ENCODE data around the gene SNAPC4.

Gene SNAPC4

DNA sequence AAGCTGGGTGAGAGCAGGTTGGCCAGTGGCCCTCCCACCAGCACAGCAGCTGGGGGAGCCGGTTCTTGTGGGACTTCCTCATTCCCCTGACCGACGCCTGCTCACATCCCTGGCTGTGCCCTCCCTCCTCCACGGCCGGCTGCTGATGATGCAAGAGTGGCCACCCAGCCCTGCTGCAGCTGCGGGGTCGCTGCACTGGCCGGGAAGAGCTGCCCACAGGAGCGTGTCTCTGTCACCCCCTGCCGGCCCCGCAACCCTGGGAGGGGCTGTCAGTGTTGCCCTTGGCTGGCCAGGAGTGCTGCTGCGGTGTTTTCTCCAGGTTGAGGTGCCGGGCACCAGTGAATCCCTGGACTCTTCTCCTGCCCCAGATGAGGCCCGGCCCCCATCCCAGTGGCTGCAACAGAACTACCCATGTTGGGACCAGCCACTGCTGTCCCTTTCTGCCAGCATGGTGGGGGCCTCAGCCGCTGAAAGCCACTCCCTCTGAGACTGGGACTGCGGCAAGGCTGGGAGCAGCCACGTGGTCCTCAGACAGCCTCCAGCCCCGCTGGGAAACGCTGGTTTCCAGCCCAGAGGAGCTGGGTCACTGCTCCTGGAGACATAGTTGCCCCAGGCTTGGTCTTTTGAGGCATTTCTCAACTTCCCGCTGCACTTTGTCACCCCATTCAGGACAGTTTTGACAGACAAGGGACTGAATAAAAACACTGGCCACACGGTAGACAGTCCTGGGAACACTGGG, 27.2 kb downstream of the SNAPC4 start:
- DNase-seq (ENCODE audit: low spot score), result no peak

GRCh38 chr9:136372006-136372405, 28.0 kb downstream of the SNAPC4 start:
- no peak for DNase-seq (ENCODE audit: low spot score)

DNA sequence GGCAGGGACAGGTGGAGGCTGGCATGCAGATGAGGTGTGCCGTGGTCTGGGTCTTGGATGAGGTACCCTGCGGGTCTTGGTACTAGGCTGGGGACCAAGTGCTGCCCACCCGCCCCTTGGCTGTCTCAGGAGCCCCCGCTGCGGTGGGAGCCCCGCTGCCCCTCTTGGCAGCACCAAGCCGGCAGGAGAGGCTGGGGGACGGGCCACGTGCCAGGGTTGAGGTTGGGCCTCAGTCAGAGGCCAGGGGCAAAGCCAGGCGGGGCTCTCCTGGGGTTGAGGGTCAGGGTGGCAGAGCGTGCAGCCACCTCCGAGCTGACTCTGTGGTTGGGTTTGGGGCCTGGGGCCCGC, 28.5 kb downstream of the SNAPC4 start:
- DNase-seq (ENCODE audit: low spot score), result no peak

DNA sequence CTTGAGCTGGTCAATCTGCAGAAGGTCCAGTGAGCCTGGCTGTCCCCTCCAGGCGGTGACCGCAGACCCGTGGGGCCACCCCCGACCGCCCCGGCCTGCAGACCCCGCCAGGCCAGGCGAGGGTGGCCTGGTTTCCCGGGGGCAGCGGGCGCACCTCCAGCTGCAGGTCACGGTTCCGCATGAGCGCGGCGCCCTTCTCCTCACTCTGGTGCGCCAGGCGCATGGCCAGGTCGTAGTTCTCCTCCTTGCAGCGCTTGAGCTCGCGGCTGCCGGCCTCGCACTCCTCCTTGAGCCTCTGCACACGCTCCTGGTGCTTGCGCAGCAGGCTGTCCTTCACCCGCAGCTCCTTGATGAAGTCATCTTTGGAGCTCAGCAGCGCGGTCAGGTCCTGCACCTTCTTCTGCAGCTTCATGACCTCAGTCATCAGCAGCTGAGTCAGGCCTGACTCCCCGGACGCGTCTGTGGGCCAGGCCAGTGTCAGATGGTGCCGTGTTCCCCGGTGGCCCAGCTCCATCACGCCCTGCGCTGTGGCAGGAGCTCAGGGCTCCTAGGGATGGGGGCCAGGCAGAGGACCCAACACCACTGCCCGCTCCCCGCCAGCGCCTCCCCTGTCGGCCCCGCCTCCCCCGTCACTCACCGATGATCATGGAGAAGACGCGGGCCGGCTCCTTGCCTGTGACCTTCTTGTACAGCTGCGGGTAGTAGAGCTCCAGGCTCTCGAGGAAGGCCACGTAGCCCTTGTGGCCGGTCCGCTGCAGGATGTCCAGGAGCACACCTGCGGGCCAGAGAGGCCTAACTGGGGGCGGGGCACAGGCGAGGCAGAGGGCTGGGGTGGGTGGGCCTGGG, 29.1 kb downstream of the SNAPC4 start:
- DNase-seq (ENCODE audit: low spot score), result no peak

GRCh38 chr9:136370037-136370436, 29.9 kb downstream of the SNAPC4 start:
- no peak for DNase-seq (ENCODE audit: low spot score)

DNA sequence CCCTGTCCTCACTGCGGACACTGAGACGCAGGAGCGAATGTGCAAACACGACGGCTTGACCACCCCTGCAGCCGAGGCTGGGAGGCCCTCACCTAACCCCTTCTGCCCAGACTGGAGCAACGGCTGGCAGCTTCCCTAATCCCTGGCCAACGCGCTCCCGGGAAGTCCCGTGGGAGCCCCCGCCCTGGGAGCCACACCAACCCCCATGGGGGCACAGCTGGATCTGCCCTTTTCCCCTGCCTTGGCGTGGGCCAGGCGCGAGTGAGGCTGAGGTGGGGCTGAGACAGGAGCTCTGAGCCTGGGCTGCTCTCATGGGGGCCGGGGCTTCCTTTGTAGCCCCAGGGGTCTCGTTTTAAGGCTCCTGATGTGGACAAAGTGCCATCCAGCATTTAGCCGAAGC, 31.8 kb downstream of the SNAPC4 start:
- DNase-seq (ENCODE audit: low spot score), result no peak

DNA sequence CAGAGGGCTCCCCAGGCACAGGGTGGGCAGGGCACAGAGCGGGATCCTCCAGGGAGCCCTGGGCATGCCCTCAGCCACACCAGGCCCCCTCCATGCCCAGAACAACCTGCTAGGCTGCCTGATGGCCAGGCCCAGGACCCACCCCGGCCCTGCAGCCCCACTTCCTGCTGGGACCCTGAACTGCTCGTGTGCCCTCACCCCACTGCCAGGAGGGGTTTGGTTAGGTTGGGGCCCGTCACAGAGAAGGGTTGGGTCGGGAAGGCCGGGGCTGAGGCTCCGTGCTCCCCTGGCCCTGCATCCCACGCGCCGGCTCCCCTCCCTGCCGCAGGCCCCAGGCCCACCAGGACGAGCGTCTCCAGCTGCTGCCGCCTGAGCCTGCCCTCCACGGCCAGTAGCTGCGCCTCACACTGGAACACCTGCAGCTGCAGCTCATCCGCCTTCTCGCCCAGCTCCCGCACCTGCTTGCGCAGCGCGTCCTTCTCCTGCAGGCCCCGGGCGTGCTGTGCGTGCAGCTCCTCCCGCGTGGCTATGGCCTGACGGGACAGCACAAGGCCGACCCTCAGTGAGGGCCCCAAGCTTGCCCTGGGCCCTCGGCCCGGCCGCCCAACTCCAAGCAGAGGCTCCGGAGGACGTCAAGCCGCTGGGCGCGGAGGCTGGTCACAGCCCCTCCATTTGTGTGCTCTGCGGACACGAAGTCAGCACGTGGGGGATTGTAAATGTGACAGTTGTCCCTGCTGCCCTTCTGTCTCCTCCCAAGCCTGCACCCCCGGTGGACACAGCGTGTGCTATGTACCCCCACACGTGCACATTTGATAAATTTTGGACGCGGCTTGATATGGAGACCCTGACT, 32.4 kb downstream of the SNAPC4 start:
- DNase-seq (ENCODE audit: low spot score), result no peak

GRCh38 chr9:136366826-136367225, 33.1 kb downstream of the SNAPC4 start:
- DNase-seq (ENCODE audit: low spot score), result no peak

GRCh38 chr9:136365775-136366222, 34.2 kb downstream of the SNAPC4 start:
- no peak for DNase-seq (ENCODE audit: low spot score)

DNA sequence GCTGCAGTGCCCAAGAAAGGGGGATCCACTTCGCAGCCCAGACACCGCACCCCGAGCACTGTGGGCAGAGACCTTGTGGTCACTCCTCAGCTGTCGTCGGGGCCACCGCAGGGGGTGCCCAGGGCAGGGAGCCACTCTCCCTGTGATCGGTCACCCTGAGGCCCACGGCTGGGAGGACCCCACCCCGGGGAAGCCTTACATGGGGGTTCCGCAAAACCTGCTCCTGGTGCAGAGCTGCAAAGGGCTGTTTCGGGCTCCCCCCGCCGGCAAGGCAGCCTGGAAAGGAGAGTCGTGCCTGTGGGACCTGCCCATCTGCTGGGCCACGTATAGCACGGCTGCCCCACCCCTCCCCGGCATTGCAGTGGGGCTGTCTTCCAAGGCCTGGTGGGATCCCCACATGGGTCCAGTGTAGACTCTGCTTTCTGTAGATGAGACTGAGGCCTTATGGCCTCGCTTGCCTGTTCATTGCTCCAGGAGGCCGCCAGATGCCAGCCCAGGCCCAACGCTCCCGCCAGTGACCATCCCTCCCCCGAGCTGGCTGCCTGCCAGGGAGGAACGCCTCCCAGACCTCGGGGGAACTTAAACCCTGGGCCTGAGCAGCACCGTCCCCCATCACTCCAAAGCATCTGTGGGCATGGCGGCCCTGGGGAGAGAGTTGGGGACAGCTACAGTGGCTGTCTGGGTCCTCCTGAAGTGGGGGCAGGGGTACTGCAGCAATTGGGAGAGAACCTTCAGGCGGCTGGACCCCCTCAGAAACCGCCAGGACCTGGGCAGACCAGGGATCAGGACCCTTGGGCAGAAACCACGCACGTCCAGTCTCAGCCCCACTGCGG, 34.8 kb downstream of the SNAPC4 start:
- DNase-seq (ENCODE audit: low spot score), result no peak

DNA sequence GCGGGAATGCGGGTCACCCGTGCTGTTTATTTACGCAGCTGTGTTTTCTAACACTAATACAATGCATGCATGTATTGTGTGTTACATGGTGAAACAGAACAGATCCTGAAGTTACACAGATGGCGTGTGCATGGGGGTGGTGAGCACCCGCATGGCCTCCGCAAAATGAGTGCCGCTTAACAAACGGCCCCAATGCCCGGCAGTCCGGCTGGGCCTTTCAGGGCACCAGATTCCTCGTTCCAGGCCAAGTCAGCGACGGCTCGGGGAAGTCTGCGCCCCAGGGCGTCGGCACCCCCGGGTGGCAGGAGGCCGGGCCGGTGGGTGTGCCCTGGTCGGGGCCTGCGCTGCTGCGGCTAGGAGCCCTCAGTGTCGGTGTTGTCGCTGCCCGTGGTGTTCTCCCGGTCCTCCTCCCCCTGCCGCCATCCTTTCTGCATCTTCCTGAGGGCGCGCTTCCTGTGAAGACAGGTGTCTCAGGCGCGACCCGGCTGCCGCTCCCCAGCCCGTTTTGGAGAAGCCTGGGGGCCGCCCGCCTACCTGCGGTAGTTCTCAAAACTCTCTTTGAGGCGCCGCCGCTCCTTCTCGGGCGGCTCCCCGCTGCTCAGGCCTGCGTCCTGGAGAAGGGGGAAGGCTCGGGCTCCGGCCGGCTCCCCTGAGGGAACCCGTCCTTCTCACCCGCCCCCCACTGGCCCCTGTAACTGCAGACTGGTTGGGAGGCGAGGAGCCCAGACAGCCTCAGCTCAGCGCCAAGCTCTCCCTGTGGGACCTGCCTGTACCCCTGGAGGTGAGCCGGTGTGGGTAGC, 35.8 kb downstream of the SNAPC4 start:
- no peak for DNase-seq (ENCODE audit: low spot score)

DNA sequence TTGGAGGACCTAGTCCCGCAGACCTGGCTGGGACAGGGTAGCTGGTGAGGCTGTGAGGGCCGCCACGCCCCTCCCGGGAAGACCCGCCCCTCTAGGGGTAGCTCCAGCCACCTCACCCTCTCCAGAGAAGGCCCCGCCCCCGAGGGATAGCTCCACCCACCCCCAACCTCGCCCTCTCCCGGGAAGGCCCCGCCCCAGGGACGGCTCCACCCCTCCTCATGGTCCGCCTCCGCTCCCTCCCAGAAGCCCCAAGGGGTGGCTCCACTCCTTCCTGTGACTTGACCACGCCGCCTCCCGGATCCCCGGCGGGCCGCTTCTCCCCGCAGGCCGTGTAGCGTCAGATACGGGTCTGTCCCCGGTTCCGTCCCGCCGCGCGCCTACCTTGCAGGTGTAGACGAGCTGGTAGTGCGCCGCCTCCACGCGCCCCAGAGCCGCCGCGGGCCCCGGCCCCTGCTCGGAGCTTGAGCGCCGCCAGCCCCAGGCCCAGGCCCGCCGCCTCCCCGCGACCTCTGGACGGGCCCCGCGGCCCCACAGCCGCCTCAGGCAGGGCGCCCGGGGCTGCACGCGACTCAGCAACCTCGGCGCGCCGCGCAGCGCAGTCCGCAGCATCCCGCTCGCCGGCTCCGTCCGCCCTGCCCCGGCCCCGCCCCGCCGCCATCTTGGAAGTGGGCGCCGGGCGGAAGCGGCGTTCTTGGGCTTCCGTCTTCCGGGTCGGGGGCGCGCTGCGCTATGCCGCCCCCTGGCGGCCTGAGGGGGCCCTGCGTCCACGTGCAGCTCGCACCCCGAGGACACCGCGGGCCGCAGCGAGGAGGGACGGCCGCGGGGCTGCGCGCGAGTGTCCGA, 36.6 kb downstream of the SNAPC4 start, which contains the start of gene DNLZ:
DNLZ (minus strand) TSS at position 639 of the 843 bp plus-strand sequence; CDS start at position 609, 30 bp downstream.
- DNase-seq (ENCODE audit: low spot score), result peak; percentile 94

DNA sequence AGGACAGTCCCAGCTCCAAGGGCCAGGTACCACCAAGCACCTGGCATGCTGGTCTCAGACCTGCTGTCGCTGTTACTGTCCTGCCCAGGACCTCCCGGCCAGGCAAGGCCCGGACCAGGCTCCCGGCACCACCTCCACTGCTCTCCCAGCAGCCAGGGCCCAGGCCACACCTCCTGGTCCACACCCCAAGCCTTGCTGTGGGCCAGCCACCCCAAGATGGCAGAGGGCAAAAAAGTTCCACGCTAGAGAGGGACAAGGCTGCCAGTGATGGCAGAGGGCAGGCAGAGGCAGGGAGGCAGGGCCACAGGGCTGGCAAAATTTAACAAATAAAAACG, 37.6 kb downstream of the SNAPC4 start:
- DNase-seq (ENCODE audit: low spot score), result no peak

DNA sequence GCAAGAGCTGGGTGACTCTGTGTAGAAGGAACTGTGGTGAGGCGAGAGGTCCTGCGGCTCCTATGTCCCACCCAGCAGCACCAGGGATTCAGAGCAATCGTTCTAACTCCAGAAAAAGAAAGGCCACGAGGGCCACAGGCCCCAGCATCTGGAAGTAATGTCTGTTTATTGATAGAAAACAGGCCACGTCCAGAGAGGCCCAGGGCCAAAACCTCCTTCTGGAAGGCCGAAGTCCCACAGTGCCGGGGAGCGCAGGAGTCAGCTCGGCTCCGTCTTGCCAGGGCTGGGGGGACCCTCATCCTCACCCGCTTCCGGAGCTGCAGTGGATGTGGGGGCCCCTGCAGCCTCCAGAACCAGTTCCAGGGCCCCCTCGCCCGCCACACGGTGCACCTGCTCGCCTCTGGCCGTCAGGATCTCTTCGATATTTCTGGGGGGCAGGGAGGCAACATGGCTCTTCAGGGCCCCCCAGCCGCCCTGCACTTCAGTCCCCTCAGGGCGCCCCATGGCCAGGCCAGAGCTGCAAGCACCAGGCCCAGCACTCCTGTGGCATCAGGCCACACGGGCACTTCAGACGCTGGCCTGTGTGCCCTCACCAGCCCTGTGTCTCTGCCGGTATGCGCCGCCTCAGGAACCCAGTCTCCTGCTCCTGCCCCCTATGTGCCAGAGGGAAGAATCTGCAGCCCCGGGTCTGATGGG, 38.1 kb downstream of the SNAPC4 start:
- DNase-seq (ENCODE audit: low spot score), result no peak

DNA sequence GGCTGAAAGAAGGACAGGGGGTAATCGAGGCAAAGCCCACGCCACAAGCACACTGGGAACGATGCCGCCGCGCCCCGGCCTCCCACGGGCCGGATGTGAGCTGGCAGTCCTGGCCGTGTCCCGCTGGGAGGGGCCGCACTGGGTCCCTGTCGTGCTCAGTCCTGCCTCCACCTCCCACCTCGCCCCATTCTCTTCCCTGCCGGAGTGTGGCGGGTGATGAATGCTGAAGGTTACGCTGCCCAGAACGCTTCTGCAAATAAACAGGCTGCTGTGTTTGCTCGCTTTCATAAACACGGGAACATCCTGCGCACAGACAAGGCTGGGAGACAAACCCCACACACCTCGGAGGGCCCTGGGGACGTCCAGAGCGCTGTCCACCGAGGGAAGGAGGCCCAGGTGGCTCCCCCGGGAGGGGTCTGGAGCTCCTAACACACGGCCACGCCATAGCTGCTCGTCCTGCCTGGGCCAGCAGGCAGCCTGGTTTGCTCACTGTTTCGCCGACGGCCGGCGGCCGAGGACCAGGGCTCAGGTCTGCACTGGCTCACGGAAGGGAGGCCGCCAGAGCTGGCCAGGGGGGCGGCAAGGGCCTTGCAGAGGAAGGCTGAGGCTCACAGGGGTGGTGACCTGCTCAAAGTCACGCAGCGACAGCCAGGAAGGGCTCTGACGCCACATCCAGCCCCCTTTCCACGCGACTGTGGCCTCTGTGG, 38.8 kb downstream of the SNAPC4 start:
- DNase-seq (ENCODE audit: low spot score), result no peak

GRCh38 chr9:136359774-136360718, 39.9 kb downstream of the SNAPC4 start:
- no peak for DNase-seq (ENCODE audit: low spot score)

GRCh38 chr9:136358888-136359287, 41.1 kb downstream of the SNAPC4 start:
- no peak for DNase-seq (ENCODE audit: low spot score)

All from globus pallidus (tissue), 1 donor.